Keratinocyte (primary cell): Measurements from ENCODE around the gene POFUT2. TPM values are rescaled to one million over a fixed set of nuclear protein-coding genes. Genes with fewer than 3 reads are reported as not detected.

Experiments
- DNase-seq: peaks from one replicate; pipeline ENCODE4 v3.0.0-alpha.2; 2011; ENCODE audit warnings: low read depth, missing footprints, low spot score
- FAIRE-seq: peaks from 2 replicates; lab custom pipeline; 2011; peaks lifted over from hg19 to GRCh38; lab: Jason Lieb, UNC
- H2AFZ ChIP-seq: 2 replicates; pipeline ENCODE4 v1.6.0; 2012; ENCODE audit warnings: low read length, control low read depth, inconsistent platforms; ENCODE audit not compliant: control insufficient read depth
- H3K27ac ChIP-seq: 2 replicates; pipeline ENCODE4 v1.5.1; 2011; ENCODE audit warnings: low read length; ENCODE audit not compliant: control insufficient read depth, insufficient read depth
- H3K27me3 ChIP-seq: 3 replicates; pipeline ENCODE4 v1.6.0; 2011; ENCODE audit warnings: low read length; ENCODE audit not compliant: control insufficient read depth, insufficient read depth; ENCODE audit errors: extremely low read depth
- H3K36me3 ChIP-seq, 2 experiments: 2 replicates in 1 of 2; 3 replicates in 1 of 2; pipeline ENCODE4 v1.5.1; 2011; ENCODE audit warnings: low read length in 2 of 2, mild to moderate bottlenecking in 1 of 2; ENCODE audit not compliant: control insufficient read depth in 2 of 2, insufficient read depth in 2 of 2; ENCODE audit errors: extremely low read depth in 1 of 2
- H3K4me1 ChIP-seq: 3 replicates; pipeline ENCODE4 v1.5.1; 2011; ENCODE audit warnings: low read length; ENCODE audit not compliant: control insufficient read depth, insufficient read depth; ENCODE audit errors: extremely low read depth
- H3K4me2 ChIP-seq: 3 replicates; pipeline ENCODE4 v1.6.0; 2011; ENCODE audit warnings: low read depth, low read length; ENCODE audit not compliant: control insufficient read depth, insufficient read depth; ENCODE audit errors: extremely low read depth
- H3K4me3 ChIP-seq, 3 experiments: fragments of 200-600 bp in 1 of 3; sonication (generic) in 1 of 3; 2 replicates in 2 of 3; 3 replicates in 1 of 3; pipeline ENCODE4 v1.5.1; 2011 to 2016; ENCODE audit warnings: low read length in 3 of 3, mild to moderate bottlenecking in 3 of 3, control low read depth in 2 of 3, inconsistent platforms in 1 of 3, low read depth in 1 of 3, mixed read lengths in 1 of 3, mixed run types in 1 of 3, moderate library complexity in 1 of 3; ENCODE audit not compliant: control insufficient read depth in 2 of 3, insufficient read depth in 2 of 3; ENCODE audit errors: extremely low read depth in 1 of 3
- H3K79me2 ChIP-seq: 2 replicates; pipeline ENCODE4 v1.6.0; 2012; ENCODE audit warnings: low read length; ENCODE audit not compliant: control insufficient read depth, insufficient read depth
- H3K9ac ChIP-seq: 3 replicates; pipeline ENCODE4 v1.6.0; 2011; ENCODE audit warnings: low read length; ENCODE audit not compliant: control insufficient read depth, insufficient read depth; ENCODE audit errors: extremely low read depth
- H3K9me1 ChIP-seq: 3 replicates; pipeline ENCODE4 v1.6.0; 2011; ENCODE audit warnings: low read length; ENCODE audit not compliant: control insufficient read depth, insufficient read depth; ENCODE audit errors: extremely low read depth
- H3K9me3 ChIP-seq: 2 replicates; pipeline ENCODE4 v1.5.1; 2012; ENCODE audit warnings: low read depth, low read length; ENCODE audit not compliant: control insufficient read depth
- H4K20me1 ChIP-seq: 3 replicates; pipeline ENCODE4 v1.6.0; 2011; ENCODE audit warnings: low read length; ENCODE audit not compliant: control insufficient read depth, insufficient read depth; ENCODE audit errors: extremely low read depth
- EZH2 ChIP-seq: IDR thresholded peaks from one replicate; pipeline ENCODE4 v1.6.1; 2012; ENCODE audit warnings: inconsistent platforms, mild to moderate bottlenecking, low read length, moderate library complexity
- dilution Hi-C: fragments of 300-500 bp; cut with MboI; formaldehyde crosslinking; loops from one replicate; pipeline ENCODE4 v1.7.0; 2020; ENCODE audit warnings: low sequenced_read_pairs; ENCODE audit not compliant: extremely low pct_ligation_motif_present
- polyA plus RNA-seq, 5 experiments: library from polyadenylated mRNA; depleted of rRNA in 3 of 5; stranded (reverse) in 3 of 5; stranded (forward) in 1 of 5; unstranded in 1 of 5; fragments of >200 nt; gene quantifications; 1 replicate in 1 of 5; 2 replicates in 3 of 5; 3 replicates in 1 of 5; pipeline versions ENCODE4 v1.2.1 to v1.2.3, GENCODE V29; 2011 to 2012; ENCODE audit warnings: missing spikeins in 2 of 5, low read depth in 1 of 5, low replicate concordance in 1 of 5
- TF ChIP-seq, protein P1 (sequence below), 3 experiments: IDR thresholded peaks in 1 of 3; conservative IDR thresholded peaks in 1 of 3; optimal IDR thresholded peaks in 1 of 3; 2 replicates in 2 of 3; 3 replicates in 1 of 3; pipeline versions ENCODE3 to v1.5.1; 2011; ENCODE audit warnings: low read length in 3 of 3, mild to moderate bottlenecking in 3 of 3, moderate library complexity in 2 of 3, control low read depth in 1 of 3, inconsistent platforms in 1 of 3; ENCODE audit not compliant: insufficient read depth in 2 of 3; ENCODE audit errors: extremely low read depth in 1 of 3

Gene POFUT2
- polyA plus RNA-seq, 1 donor (not counting 4 experiments of a cell fraction or from before 2014, with no cell fraction given), result 8.8 TPM

DNA sequence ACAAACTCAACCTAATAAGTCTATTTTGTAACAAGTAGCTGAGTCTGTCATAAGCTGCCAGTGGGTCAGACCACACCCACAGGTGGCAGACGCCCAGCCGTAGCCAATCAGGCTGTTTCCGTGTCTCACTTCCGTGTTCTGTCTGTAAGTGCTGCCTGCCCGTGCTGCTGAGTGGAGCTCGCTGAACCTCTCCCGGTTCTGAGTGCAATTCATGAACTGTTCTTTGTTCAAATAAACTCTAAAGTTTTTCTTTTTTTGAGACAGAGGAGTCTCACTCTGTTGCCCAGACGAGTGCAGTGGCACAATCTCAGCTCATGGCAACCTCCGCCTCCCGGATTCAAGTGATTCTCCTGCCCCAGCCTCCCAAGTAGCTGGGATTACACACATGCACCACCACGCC is 25.1 kb downstream of the POFUT2 start:
- H3K36me3 ChIP-seq, result peaks cover 11 to 21% of the 10 kb centered on the region in 2 experiments
- FAIRE-seq, result no peak

DNA sequence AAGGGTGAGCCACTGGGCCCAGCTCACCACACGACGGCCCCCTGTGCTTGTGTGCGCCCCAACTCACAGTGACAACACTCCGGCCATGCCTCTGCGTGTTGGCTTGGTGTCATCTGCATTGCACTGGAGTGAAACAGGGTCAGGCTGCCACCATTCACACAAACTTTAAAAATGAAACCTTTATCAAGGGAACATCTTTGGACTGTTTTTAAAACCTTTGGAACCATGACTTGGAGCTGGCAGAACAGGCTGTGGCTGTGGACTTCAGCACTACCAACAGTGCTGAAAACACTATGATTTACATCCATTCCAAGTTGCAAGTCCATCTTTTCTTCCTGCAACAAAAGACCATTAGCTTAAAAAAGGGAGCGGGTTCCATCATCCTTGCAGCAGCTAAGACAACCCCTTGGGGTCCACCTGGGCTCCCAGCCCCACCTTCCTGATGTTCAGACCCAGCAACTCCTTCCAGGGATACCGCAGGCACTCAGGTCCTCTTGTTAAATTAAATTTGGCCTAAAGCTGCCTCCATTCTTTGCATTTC is 25.6 kb downstream of the POFUT2 start:
- H3K27ac ChIP-seq, result no peak overlapping the region
- H3K4me1 ChIP-seq, result no peaks in the 10 kb centered on the region
- H3K4me2 ChIP-seq, result no peak overlapping the region
- H3K4me3 ChIP-seq, result no peak overlapping the region
- dilution Hi-C loops, result no loop called here
- H3K9ac ChIP-seq, result no peak overlapping the region
- H3K79me2 ChIP-seq, result no peaks in the 10 kb centered on the region
- H3K9me3 ChIP-seq, result no peaks in the 10 kb centered on the region
- H3K9me1 ChIP-seq, result no peaks in the 10 kb centered on the region
- TF ChIP-seq, protein P1, sequence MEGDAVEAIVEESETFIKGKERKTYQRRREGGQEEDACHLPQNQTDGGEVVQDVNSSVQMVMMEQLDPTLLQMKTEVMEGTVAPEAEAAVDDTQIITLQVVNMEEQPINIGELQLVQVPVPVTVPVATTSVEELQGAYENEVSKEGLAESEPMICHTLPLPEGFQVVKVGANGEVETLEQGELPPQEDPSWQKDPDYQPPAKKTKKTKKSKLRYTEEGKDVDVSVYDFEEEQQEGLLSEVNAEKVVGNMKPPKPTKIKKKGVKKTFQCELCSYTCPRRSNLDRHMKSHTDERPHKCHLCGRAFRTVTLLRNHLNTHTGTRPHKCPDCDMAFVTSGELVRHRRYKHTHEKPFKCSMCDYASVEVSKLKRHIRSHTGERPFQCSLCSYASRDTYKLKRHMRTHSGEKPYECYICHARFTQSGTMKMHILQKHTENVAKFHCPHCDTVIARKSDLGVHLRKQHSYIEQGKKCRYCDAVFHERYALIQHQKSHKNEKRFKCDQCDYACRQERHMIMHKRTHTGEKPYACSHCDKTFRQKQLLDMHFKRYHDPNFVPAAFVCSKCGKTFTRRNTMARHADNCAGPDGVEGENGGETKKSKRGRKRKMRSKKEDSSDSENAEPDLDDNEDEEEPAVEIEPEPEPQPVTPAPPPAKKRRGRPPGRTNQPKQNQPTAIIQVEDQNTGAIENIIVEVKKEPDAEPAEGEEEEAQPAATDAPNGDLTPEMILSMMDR (optimal IDR thresholded peaks at IDR 0.05 in 1 of 3, IDR thresholded peaks at IDR 0.05 in 1 of 3, conservative IDR thresholded peaks at IDR 0.05 in 1 of 3; ENCODE audit: extremely low read depth in 1 of 3, insufficient read depth in 2 of 3, low read length in 3 of 3), result no peak
- TF ChIP-seq EZH2, result no peak
- peaks cover 12% of the 10 kb centered on the region for H3K27me3 ChIP-seq
- FAIRE-seq (no peak), DNase-seq (no peak)
- no peaks in the 10 kb centered on the region for H4K20me1 ChIP-seq
- peaks cover 9 to 19% of the 10 kb centered on the region in 2 experiments for H3K36me3 ChIP-seq
- H2AFZ ChIP-seq, result no peak overlapping the region

More for the DNA sequence above, 25.1 kb downstream of the POFUT2 start:
- no peak for TF ChIP-seq EZH2
- TF ChIP-seq, protein P1 (optimal IDR thresholded peaks at IDR 0.05 in 1 of 3, IDR thresholded peaks at IDR 0.05 in 1 of 3, conservative IDR thresholded peaks at IDR 0.05 in 1 of 3; ENCODE audit: extremely low read depth in 1 of 3, insufficient read depth in 2 of 3, low read length in 3 of 3), result no peak
- Histone ChIP-seq H3K4me2 (no peak overlapping the region), H3K9me1 (no peaks in the 10 kb centered on the region), H2AFZ (no peak overlapping the region), H3K9me3 (no peaks in the 10 kb centered on the region), H3K79me2 (no peaks in the 10 kb centered on the region), H3K9ac (no peak overlapping the region), H3K4me3 (no peak overlapping the region), H3K27me3 (peaks cover 12% of the 10 kb centered on the region), H4K20me1 (no peaks in the 10 kb centered on the region), H3K27ac (no peak overlapping the region), H3K4me1 (no peaks in the 10 kb centered on the region)
- DNase-seq, result no peak
- dilution Hi-C loops, result no loop called here
